Panc1 (cell line): ENCODE results near the gene PGAM2. TPM values are rescaled to one million over a fixed set of nuclear protein-coding genes. Genes with fewer than 3 reads are reported as not detected.
A peak's percentile ranks its signal among the peaks of the same experiment; 100 is the strongest.

Experiments
- ATAC-seq: fragments of 200-7000 bp; cut with Tn5 transposase; 2 replicates; pipeline ENCODE4 v1.9.1; 2020; ENCODE audit warnings: mild to moderate bottlenecking, moderate library complexity
- BruUV-seq: library from RNA; stranded (reverse); fragments of 400-500 nt; replicated peaks from 2 replicates; lab custom pipeline; 2021; lab: Mats Ljungman, UMichigan
- CTCF ChIA-PET: fragments of 300-600 bp; sonication (Branson Sonifier 250); formaldehyde crosslinking; loops from one replicate; lab custom pipeline; 2022; ENCODE audit warnings: antibody characterized with exemption; lab: Charles Lee
- POLR2A ChIA-PET: fragments of 300-600 bp; sonication (Branson Sonifier 250); formaldehyde crosslinking; loops from one replicate; lab custom pipeline; 2022; ENCODE audit warnings: antibody characterized with exemption; lab: Charles Lee
- DNase-seq: peaks from one replicate; pipeline ENCODE4 v3.0.0-alpha.2; 2010; ENCODE audit warnings: low read depth, low spot score
- H3K27ac ChIP-seq: 2 replicates; pipeline ENCODE4 v1.5.1; 2011; ENCODE audit warnings: mild to moderate bottlenecking, low read length, inconsistent platforms
- H3K27me3 ChIP-seq: fragments of 200-500 bp; sonication (Bioruptor generic); 2 replicates; pipeline ENCODE4 v1.6.0; 2014; ENCODE audit warnings: low read length, inconsistent platforms; ENCODE audit not compliant: control insufficient read depth, insufficient read depth
- H3K36me3 ChIP-seq: fragments of 200-500 bp; sonication (Bioruptor generic); 2 replicates; pipeline ENCODE4 v1.5.1; 2014; ENCODE audit warnings: inconsistent platforms, mild to moderate bottlenecking, low read length, moderate library complexity; ENCODE audit not compliant: control insufficient read depth, insufficient read depth
- H3K4me1 ChIP-seq: 2 replicates; pipeline ENCODE4 v1.5.1; 2011; ENCODE audit warnings: inconsistent platforms, mild to moderate bottlenecking, low read length, moderate library complexity; ENCODE audit not compliant: control insufficient read depth, insufficient read depth
- H3K4me3 ChIP-seq, 2 experiments: 2 replicates each; pipeline ENCODE4 v1.5.1; 2011 to 2012; ENCODE audit warnings: low read depth in 2 of 2, low read length in 2 of 2, mild to moderate bottlenecking in 2 of 2, inconsistent platforms in 1 of 2, moderate library complexity in 1 of 2
- H3K9me3 ChIP-seq: fragments of 200-500 bp; sonication (Bioruptor generic); 2 replicates; pipeline ENCODE4 v1.5.1; 2014; ENCODE audit warnings: low read depth, mild to moderate bottlenecking, inconsistent platforms, low read length, moderate library complexity; ENCODE audit not compliant: control insufficient read depth, insufficient read depth
- POLR2AphosphoS5 ChIP-seq: IDR thresholded peaks from 2 replicates; pipeline ENCODE4 v1.6.1; 2012; ENCODE audit warnings: mild to moderate bottlenecking, low read depth, low read length, moderate library complexity
- REST ChIP-seq, 2 experiments: IDR thresholded peaks; 2 replicates each; pipeline ENCODE4 v1.6.1; 2011 to 2012; ENCODE audit warnings: low read depth in 2 of 2, control low read depth in 1 of 2, low read length in 1 of 2, mild to moderate bottlenecking in 1 of 2, moderate library complexity in 1 of 2; ENCODE audit not compliant: insufficient read depth in 1 of 2
- SIN3A ChIP-seq: IDR thresholded peaks from 2 replicates; pipeline ENCODE4 v1.6.1; 2012; ENCODE audit warnings: low read depth, mild to moderate bottlenecking, low read length, moderate library complexity, borderline replicate concordance; ENCODE audit not compliant: insufficient read depth
- TCF7L2 ChIP-seq: IDR thresholded peaks from 2 replicates; pipeline ENCODE4 v1.6.1; 2011; ENCODE audit warnings: mild to moderate bottlenecking, low read depth, low read length, inconsistent platforms
- in situ Hi-C: cut with HindIII; loops from 2 replicates; pipeline ENCODE4 v1.10.0; 2016; ENCODE audit warnings: low sequenced_read_pairs, low pct_unique_long_range_greater_than_20kb
- intact Hi-C: fragments of 100-400 bp; cut with micrococcal nuclease; formaldehyde crosslinking; loops from one replicate; pipeline ENCODE4 v1.10.0; 2022; ENCODE audit not compliant: unreplicated experiment
- total RNA-seq: library from RNA; stranded (reverse); gene quantifications from one replicate; pipeline ENCODE4 v1.2.1, GENCODE V29; 2021; ENCODE audit not compliant: unreplicated experiment
- TF ChIP-seq, protein P1 (sequence below): fragments of 450-650 bp; IDR thresholded peaks from 2 replicates; pipeline ENCODE4 v1.5.1; 2017; ENCODE audit warnings: mild to moderate bottlenecking

The PGAM2 gene
- total RNA-seq, 1 experiment from 2014 or later = 1.3 TPM

GRCh38 chr7:44057181-44057848, 8.1 kb downstream of the PGAM2 start:
- DNase-seq (no peak), ATAC-seq (no peak)
- no TSS peak for BruUV-seq
- TF ChIP-seq REST (IDR thresholded peaks at IDR 0.05; ENCODE audit: insufficient read depth in 1 of 2, low read depth in 2 of 2, low read length in 1 of 2) (no peak), POLR2AphosphoS5 (no peak), SIN3A (no peak), TCF7L2 (no peak)
- TF ChIP-seq, protein P1, sequence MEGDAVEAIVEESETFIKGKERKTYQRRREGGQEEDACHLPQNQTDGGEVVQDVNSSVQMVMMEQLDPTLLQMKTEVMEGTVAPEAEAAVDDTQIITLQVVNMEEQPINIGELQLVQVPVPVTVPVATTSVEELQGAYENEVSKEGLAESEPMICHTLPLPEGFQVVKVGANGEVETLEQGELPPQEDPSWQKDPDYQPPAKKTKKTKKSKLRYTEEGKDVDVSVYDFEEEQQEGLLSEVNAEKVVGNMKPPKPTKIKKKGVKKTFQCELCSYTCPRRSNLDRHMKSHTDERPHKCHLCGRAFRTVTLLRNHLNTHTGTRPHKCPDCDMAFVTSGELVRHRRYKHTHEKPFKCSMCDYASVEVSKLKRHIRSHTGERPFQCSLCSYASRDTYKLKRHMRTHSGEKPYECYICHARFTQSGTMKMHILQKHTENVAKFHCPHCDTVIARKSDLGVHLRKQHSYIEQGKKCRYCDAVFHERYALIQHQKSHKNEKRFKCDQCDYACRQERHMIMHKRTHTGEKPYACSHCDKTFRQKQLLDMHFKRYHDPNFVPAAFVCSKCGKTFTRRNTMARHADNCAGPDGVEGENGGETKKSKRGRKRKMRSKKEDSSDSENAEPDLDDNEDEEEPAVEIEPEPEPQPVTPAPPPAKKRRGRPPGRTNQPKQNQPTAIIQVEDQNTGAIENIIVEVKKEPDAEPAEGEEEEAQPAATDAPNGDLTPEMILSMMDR = no peak
- no peak overlapping the region for H3K27ac ChIP-seq
- POLR2A ChIA-PET = no interaction called here
- no peak overlapping the region for H3K4me3 ChIP-seq
- H3K9me3 ChIP-seq = no peaks in the 10 kb centered on the region
- CTCF ChIA-PET = no interaction called here
- in situ Hi-C loops = no loop called here
- intact Hi-C loops = no loop called here
- H3K36me3 ChIP-seq = peaks cover 10% of the 10 kb centered on the region; the same call in 1 of the 2 replicates
- H3K27me3 ChIP-seq = no peaks in the 10 kb centered on the region
- no peaks in the 10 kb centered on the region for H3K4me1 ChIP-seq

GRCh38 chr7:44056681-44057080, 8.7 kb downstream of the PGAM2 start:
- ChIA-PET POLR2A (no interaction called here), CTCF (no interaction called here)
- no peaks in the 10 kb centered on the region for H3K4me1 ChIP-seq
- BruUV-seq = no TSS peak
- ATAC-seq (no peak), DNase-seq (no peak)
- intact Hi-C loops (no loop called here), in situ Hi-C loops (no loop called here)
- no peak overlapping the region for H3K27ac ChIP-seq
- H3K27me3 ChIP-seq = no peaks in the 10 kb centered on the region
- TF ChIP-seq TCF7L2 = no peak
- H3K9me3 ChIP-seq = no peaks in the 10 kb centered on the region
- peaks cover 12% of the 10 kb centered on the region; the same call in 1 of the 2 replicates for H3K36me3 ChIP-seq
- no peak overlapping the region for H3K4me3 ChIP-seq

DNA sequence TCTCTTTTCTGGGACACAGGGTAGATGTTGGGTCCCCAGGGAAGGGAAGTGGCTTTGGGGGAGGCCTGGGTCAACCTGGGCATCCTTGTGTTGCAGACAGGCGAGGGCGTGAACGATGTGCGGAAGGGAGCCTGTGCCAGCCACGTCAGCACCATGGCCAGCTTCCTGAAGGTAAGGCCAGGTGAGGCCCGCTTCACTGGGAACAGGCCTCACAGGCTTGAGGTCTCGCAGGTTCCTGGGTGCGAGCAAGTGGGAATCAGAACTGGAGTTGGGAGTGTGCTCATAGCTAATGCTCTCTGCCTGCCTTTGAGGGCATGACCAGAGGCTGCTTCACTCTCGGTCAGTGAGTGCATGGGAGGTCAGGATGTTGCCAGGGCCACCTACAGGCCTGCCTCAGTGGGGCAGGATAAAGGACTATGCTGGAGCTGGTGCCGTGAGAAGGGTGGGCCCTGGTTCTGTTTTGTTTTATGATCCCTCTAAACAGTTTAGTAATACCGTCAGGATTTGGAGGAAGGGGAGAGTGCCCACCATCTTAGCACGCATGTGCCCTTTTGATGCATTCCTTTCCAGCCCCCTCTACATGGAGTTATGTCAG, 12.5 kb downstream of the PGAM2 start:
- peak; percentile 55 for ATAC-seq
- intact Hi-C loops (no loop called here), in situ Hi-C loops (no loop called here)
- H3K4me3 ChIP-seq = no peak overlapping the region
- H3K9me3 ChIP-seq = no peaks in the 10 kb centered on the region
- no peak overlapping the region for H3K27ac ChIP-seq
- TF ChIP-seq, protein P1 = no peak
- TF ChIP-seq POLR2AphosphoS5 (no peak), REST (IDR thresholded peaks at IDR 0.05; ENCODE audit: insufficient read depth in 1 of 2, low read depth in 2 of 2, low read length in 1 of 2) (peak in 1 of 2 experiments; percentile 83; a peak in 3 of 4 replicates), TCF7L2 (no peak)
- ChIA-PET CTCF (no interaction called here), POLR2A (interaction anchor here (0.7 kb wide), 2 partner anchors 13 to 165 kb away, joined by 5 to 9 read pairs; no protein-coding TSS in a partner anchor)
- peaks cover 10% of the 10 kb centered on the region; the same call in 1 of the 2 replicates for H3K36me3 ChIP-seq
- BruUV-seq = no TSS peak
- no peaks in the 10 kb centered on the region for H3K27me3 ChIP-seq
- no peaks in the 10 kb centered on the region for H3K4me1 ChIP-seq
- no peak for DNase-seq
